Astrocyte (in vitro differentiated cells and primary cell): ENCODE results near the gene ANKRD34A. TPM values are rescaled to one million over a fixed set of nuclear protein-coding genes. Genes with fewer than 3 reads are reported as not detected.

Source experiments
- DNase-seq: peaks from one replicate; pipeline ENCODE4 v3.0.0-alpha.2; 2010; ENCODE audit warnings: low read depth
- FAIRE-seq: peaks from 2 replicates; lab custom pipeline; 2011; peaks lifted over from hg19 to GRCh38; lab: Jason Lieb, UNC
- H2AFZ ChIP-seq: 2 replicates; pipeline ENCODE4 v1.6.0; 2012; ENCODE audit warnings: low read depth, low read length, inconsistent platforms
- H3K27ac ChIP-seq: 2 replicates; pipeline ENCODE4 v1.5.1; 2011; ENCODE audit warnings: low read depth, low read length, inconsistent platforms
- H3K27me3 ChIP-seq: 2 replicates; pipeline ENCODE4 v1.6.0; 2011; ENCODE audit warnings: low read length, inconsistent platforms; ENCODE audit not compliant: insufficient read depth
- H3K36me3 ChIP-seq: 2 replicates; pipeline ENCODE4 v1.5.1; 2011; ENCODE audit warnings: low read length, inconsistent platforms; ENCODE audit not compliant: insufficient read depth
- H3K4me1 ChIP-seq: 2 replicates; pipeline ENCODE4 v1.5.1; 2011; ENCODE audit warnings: low read length, inconsistent platforms; ENCODE audit not compliant: insufficient read depth
- H3K4me2 ChIP-seq: 2 replicates; pipeline ENCODE4 v1.6.0; 2012; ENCODE audit warnings: low read length, inconsistent platforms
- H3K4me3 ChIP-seq: 2 replicates; pipeline ENCODE4 v1.5.1; 2011; ENCODE audit warnings: low read depth, mild to moderate bottlenecking, low read length, inconsistent platforms; ENCODE audit not compliant: insufficient read depth
- H3K79me2 ChIP-seq: 2 replicates; pipeline ENCODE4 v1.6.0; 2012; ENCODE audit warnings: mild to moderate bottlenecking, low read length, inconsistent platforms; ENCODE audit not compliant: insufficient read depth
- H3K9ac ChIP-seq: 2 replicates; pipeline ENCODE4 v1.6.0; 2012; ENCODE audit warnings: mild to moderate bottlenecking, low read length, inconsistent platforms
- H3K9me3 ChIP-seq: 2 replicates; pipeline ENCODE4 v1.5.1; 2012; ENCODE audit warnings: low read depth, mild to moderate bottlenecking, low read length, inconsistent platforms; ENCODE audit not compliant: insufficient read depth
- H4K20me1 ChIP-seq: 2 replicates; pipeline ENCODE4 v1.6.0; 2012; ENCODE audit warnings: low read length, inconsistent platforms; ENCODE audit not compliant: insufficient read depth
- H3K27ac Mint-ChIP-seq: one replicate; pipeline ENCODE4 v1.8.0; 2021; ENCODE audit warnings: mild to moderate bottlenecking, mixed read lengths; ENCODE audit not compliant: unreplicated experiment
- H3K27me3 Mint-ChIP-seq: one replicate; pipeline ENCODE4 v1.8.0; 2021; ENCODE audit warnings: low read depth, mixed read lengths; ENCODE audit not compliant: unreplicated experiment
- H3K36me3 Mint-ChIP-seq: one replicate; pipeline ENCODE4 v1.8.0; 2021; ENCODE audit warnings: low read depth, mixed read lengths; ENCODE audit not compliant: unreplicated experiment
- H3K4me1 Mint-ChIP-seq: one replicate; pipeline ENCODE4 v1.8.0; 2021; ENCODE audit warnings: low read depth, mixed read lengths; ENCODE audit not compliant: unreplicated experiment
- H3K4me3 Mint-ChIP-seq: one replicate; pipeline ENCODE4 v1.8.0; 2021; ENCODE audit warnings: mild to moderate bottlenecking, moderate library complexity, mixed read lengths; ENCODE audit not compliant: unreplicated experiment
- H3K9me3 Mint-ChIP-seq: one replicate; pipeline ENCODE4 v1.8.0; 2021; ENCODE audit warnings: mild to moderate bottlenecking, mixed read lengths; ENCODE audit not compliant: unreplicated experiment
- CTCF ChIP-seq: IDR thresholded peaks from 2 replicates; pipeline ENCODE4 v1.5.1; 2011; ENCODE audit warnings: low read depth, mild to moderate bottlenecking, inconsistent platforms, low read length, moderate library complexity; ENCODE audit not compliant: insufficient read depth
- EZH2 ChIP-seq: IDR thresholded peaks from 2 replicates; pipeline ENCODE4 v1.6.1; 2012; ENCODE audit warnings: mild to moderate bottlenecking, low read length, inconsistent platforms; ENCODE audit not compliant: insufficient read depth
- total RNA-seq: library from RNA; stranded (reverse); gene quantifications from 2 replicates; pipeline ENCODE4 v1.2.1, GENCODE V29; 2021

The ANKRD34A gene
- total RNA-seq, 1 donor from 2014 or later = 5.8 TPM

GRCh38 chr1:146007489-146008133, 43.2 kb upstream of the ANKRD34A start:
- H3K36me3 Mint-ChIP-seq = no peaks in the 10 kb centered on the region
- no peak overlapping the region for H3K4me3 Mint-ChIP-seq
- H3K4me3 ChIP-seq = no peak overlapping the region
- H3K27ac Mint-ChIP-seq = no peak overlapping the region
- TF ChIP-seq CTCF (no peak), EZH2 (no peak)
- H3K27me3 Mint-ChIP-seq = no peaks in the 10 kb centered on the region
- H3K9me3 Mint-ChIP-seq = no peaks in the 10 kb centered on the region
- DNase-seq (no peak), FAIRE-seq (no peak)
- H3K9ac ChIP-seq = no peak overlapping the region
- H2AFZ ChIP-seq = no peak overlapping the region
- H3K27me3 ChIP-seq = no peaks in the 10 kb centered on the region
- no peak overlapping the region for H3K27ac ChIP-seq
- peaks cover 1% of the 10 kb centered on the region for H3K4me1 Mint-ChIP-seq
- H3K9me3 ChIP-seq = no peaks in the 10 kb centered on the region
- no peaks in the 10 kb centered on the region for H4K20me1 ChIP-seq
- no peak overlapping the region for H3K4me2 ChIP-seq
- no peaks in the 10 kb centered on the region for H3K36me3 ChIP-seq
- H3K4me1 ChIP-seq = peaks cover 2% of the 10 kb centered on the region
- H3K79me2 ChIP-seq = no peaks in the 10 kb centered on the region

- H3K9me3 ChIP-seq = no peaks in the 10 kb centered on the region
- no peak overlapping the region for H3K4me3 ChIP-seq
- no peak overlapping the region for H3K4me2 ChIP-seq
- FAIRE-seq (no peak), DNase-seq (no peak)
- Mint-ChIP-seq H3K27ac (no peak overlapping the region), H3K4me3 (no peak overlapping the region), H3K9me3 (no peaks in the 10 kb centered on the region), H3K4me1 (peaks cover 10% of the 10 kb centered on the region), H3K27me3 (no peaks in the 10 kb centered on the region), H3K36me3 (no peaks in the 10 kb centered on the region)
- H3K9ac ChIP-seq = no peak overlapping the region
- TF ChIP-seq EZH2 = no peak
- no peak for TF ChIP-seq CTCF
- H3K79me2 ChIP-seq = no peaks in the 10 kb centered on the region
- no peaks in the 10 kb centered on the region for H3K36me3 ChIP-seq
- no peak overlapping the region for H3K27ac ChIP-seq
- H2AFZ ChIP-seq = no peak overlapping the region
- no peaks in the 10 kb centered on the region for H4K20me1 ChIP-seq
- no peaks in the 10 kb centered on the region for H3K27me3 ChIP-seq
- peaks cover 6% of the 10 kb centered on the region for H3K4me1 ChIP-seq
Observed at GRCh38 chr1:146001709-146002108, 37.3 kb upstream of the ANKRD34A start.

GRCh38 chr1:145999321-146000024, 35.1 kb upstream of the ANKRD34A start:
- Mint-ChIP-seq H3K4me3 (no peak overlapping the region), H3K27me3 (no peaks in the 10 kb centered on the region), H3K4me1 (peaks cover 10% of the 10 kb centered on the region), H3K36me3 (peaks cover 7% of the 10 kb centered on the region), H3K9me3 (no peaks in the 10 kb centered on the region), H3K27ac (no peak overlapping the region)
- Histone ChIP-seq H3K79me2 (peaks cover 19% of the 10 kb centered on the region), H4K20me1 (peaks cover 10% of the 10 kb centered on the region), H3K27me3 (no peaks in the 10 kb centered on the region), H3K36me3 (peaks cover 5% of the 10 kb centered on the region), H3K9ac (no peak overlapping the region), H2AFZ (no peak overlapping the region), H3K27ac (no peak overlapping the region), H3K4me1 (peaks cover 14% of the 10 kb centered on the region), H3K4me3 (no peak overlapping the region), H3K9me3 (no peaks in the 10 kb centered on the region), H3K4me2 (no peak overlapping the region)
- TF ChIP-seq EZH2 (no peak), CTCF (no peak)
- no peak for DNase-seq
- FAIRE-seq = no peak
